Measurements from ENCODE around the gene CRHR1.
A peak's percentile ranks its signal among the peaks of the same experiment; 100 is the strongest.

Gene CRHR1

GRCh38 chr17:45784741-45785479 is 790 bp downstream of the CRHR1 start (continued):
- TF ChIP-seq PATZ1 (tag by site-specific recombination; IDR thresholded peaks at IDR 0.05) (peak; percentile 75), ZNF514 (tag by site-specific recombination; IDR thresholded peaks at IDR 0.05) (no peak), SETDB1 (IDR thresholded peaks at IDR 0.05; ENCODE audit: insufficient read length, low read length) (no peak), ZNF169 (tag by site-specific recombination; IDR thresholded peaks at IDR 0.05) (no peak), ZBTB49 (tag by site-specific recombination; IDR thresholded peaks at IDR 0.05; ENCODE audit: low read depth) (no peak), MYNN (tag by site-specific recombination; IDR thresholded peaks at IDR 0.05; ENCODE audit: borderline replicate concordance) (no peak), EGR2 (tag by site-specific recombination; IDR thresholded peaks at IDR 0.05; ENCODE audit: low read depth) (peak; percentile 86), ZFP69B (tag by site-specific recombination; IDR thresholded peaks at IDR 0.05) (no peak), CTCF (tag by site-specific recombination; IDR thresholded peaks at IDR 0.05) (no peak; the same call in 1 of the 2 replicates), ZNF26 (tag by site-specific recombination; IDR thresholded peaks at IDR 0.05) (no peak), ZNF521 (tag by site-specific recombination; IDR thresholded peaks at IDR 0.05) (no peak), ZNF548 (tag by site-specific recombination; IDR thresholded peaks at IDR 0.05) (no peak), ZFP37 (tag by site-specific recombination; IDR thresholded peaks at IDR 0.05) (no peak), ZBTB8A (tag by site-specific recombination; IDR thresholded peaks at IDR 0.05) (peak; percentile 49; the same call in 1 of the 2 replicates), ZNF23 (tag by site-specific recombination; IDR thresholded peaks at IDR 0.05; ENCODE audit: borderline replicate concordance) (no peak), BCL11B (tag by site-specific recombination; IDR thresholded peaks at IDR 0.05; ENCODE audit: low read depth) (no peak)

- H3K4me1 ChIP-seq (ENCODE audit: control insufficient read depth, insufficient read depth, low read length) = no peaks in the 10 kb centered on the region
- H3K36me3 ChIP-seq (ENCODE audit: control insufficient read depth in 2 of 2, insufficient read depth in 1 of 2, low read length in 2 of 2) = no peaks in the 10 kb centered on the region
- no peak for TF ChIP-seq ZBTB44 (tag by site-specific recombination; IDR thresholded peaks at IDR 0.05)
- TF ChIP-seq ZNF549 (tag by site-specific recombination; IDR thresholded peaks at IDR 0.05) = no peak
- no peak for TF ChIP-seq ZNF48 (tag by site-specific recombination; IDR thresholded peaks at IDR 0.05)
- no peak for TF ChIP-seq ZNF292 (tag by site-specific recombination; IDR thresholded peaks at IDR 0.05; ENCODE audit: borderline replicate concordance, low read depth)
- no peak for TF ChIP-seq ZNF26 (tag by site-specific recombination; IDR thresholded peaks at IDR 0.05)
- no peak for TF ChIP-seq GLI4 (tag by site-specific recombination; IDR thresholded peaks at IDR 0.05)
- no peak for TF ChIP-seq ZBTB6 (tag by site-specific recombination; IDR thresholded peaks at IDR 0.05)
- no peak for TF ChIP-seq ZNF433 (tag by site-specific recombination; IDR thresholded peaks at IDR 0.05; ENCODE audit: low read depth)
- POLR2A ChIA-PET = no interaction called here
- H3K4me3 ChIP-seq (ENCODE audit: low read depth, low read length) = no peak overlapping the region
- no peak overlapping the region for H3K27ac ChIP-seq (ENCODE audit: extremely low read depth, low read depth, low read length)
- CTCF ChIA-PET = interaction anchor here (0.6 to 4.6 kb wide), 2 partner anchors 12 to 46 kb away, joined by 3 to 35 read pairs; no protein-coding TSS in a partner anchor
- no peaks in the 10 kb centered on the region for H3K9me3 ChIP-seq (ENCODE audit: control insufficient read depth, insufficient read depth, low read depth, low read length)
Observed at GRCh38 chr17:45785480-45786193, 1.5 kb downstream of the CRHR1 start.
